ENCODE measurements around the gene CROCC2.
A peak's percentile ranks its signal among the peaks of the same experiment; 100 is the strongest.

Gene CROCC2

DNA sequence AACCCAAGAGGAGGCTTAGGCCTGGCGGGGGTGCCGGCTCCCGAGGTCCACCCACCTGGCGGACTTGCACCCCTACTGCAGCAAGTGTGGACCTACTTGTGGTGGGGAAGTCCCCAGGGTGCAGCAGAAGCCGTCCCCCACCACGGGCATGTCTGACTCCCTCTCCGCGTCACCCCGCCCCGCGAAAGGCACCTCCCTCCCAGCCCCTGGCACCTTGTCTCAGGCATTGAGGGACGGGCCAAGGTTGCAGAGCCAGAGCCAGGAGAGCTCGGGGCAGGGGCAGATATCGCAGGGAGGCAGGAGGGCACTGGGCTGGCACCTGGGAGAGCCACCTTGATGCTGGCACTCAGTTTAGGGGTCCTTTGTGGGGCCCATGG lies 19.0 kb downstream of the CROCC2 start:
- no peak for DNase-seq

DNA sequence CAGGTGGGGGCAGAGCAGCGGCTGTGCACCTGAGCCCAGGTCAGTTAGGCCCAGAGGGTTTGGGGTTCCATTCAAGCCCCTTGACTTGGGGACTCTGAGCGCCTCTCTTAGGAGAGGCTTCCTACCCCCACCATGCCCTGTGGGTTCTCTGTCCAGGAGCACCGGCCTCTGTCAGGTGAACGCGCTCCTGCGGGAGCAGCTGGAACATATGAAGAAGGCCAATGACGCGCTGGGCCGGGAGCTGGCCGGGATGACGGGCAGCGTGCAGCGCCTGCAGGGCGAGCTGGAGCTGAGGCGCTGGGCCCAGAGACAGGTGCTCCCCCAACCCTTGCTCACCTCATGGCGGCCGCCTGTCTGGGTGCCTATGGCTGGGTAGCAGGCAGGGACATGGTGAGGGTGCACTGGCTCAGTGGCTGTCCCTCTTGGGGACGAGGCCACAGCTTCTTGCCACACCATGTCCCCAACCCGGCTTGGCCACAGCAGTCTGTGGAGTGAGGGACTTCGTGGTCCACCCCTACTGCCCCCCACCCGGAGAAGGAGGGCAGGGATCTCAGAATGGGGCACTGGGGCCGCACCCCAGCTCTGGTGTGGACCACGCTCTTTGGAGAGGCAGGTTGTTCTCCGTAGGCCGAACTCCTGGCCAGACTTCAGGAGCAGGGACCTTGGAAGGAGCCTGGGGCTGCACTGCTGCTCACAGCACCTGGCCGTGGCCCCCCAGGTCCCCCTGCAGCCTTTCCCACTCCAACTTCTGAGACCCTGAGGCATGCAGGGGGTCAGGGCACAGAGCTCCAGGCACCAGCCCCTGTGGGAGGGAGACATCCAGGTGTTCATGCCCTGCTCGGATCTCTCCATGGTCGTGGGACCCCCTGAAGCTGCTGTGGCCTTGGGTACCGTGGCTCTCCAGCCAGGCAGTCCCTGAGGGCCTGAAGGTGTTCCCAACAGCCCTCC lies 19.7 kb downstream of the CROCC2 start:
- DNase-seq: no peak

DNA sequence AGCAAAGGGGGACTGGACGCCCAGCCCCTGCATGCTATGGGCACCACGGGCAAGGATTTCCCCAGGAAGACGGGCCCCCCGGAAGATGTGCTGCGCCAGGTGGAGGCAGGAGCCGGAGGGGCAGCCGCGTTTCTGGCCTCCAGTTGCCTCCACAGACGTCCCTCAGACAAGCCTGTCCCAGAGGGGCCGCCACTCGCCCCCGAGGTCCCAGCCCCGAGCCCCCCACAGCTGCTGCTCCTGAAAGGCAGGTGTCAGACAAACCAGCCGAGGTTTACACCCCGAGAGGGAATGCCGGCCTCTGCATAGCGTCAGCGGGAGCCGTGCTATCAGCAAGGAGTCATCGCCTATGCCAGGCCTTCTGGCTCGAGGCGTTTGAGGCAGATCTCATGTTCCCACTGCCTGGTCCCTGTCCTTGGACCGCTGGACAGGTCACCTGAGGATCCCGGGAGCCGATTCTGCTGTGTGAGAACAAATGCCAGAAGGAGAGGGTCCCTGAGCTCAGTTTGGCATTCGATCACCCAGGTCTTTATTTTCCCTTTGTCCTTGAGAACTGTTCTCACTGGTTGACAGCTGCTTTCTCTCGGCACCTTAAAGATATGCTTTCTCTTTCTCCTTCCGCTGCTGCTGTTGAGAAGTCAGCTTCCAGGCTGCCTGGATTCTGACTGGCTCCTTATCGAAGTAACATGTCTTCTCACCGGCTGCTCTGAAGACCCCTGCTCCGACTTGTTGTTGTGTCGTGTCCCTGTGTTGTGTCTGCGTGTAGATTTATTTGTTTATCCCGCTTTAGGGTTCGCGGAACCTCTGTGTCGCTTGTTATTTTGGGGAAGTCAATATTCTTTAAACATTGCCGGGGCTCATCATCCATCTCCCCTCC lies 20.6 kb downstream of the CROCC2 start:
- no peak for DNase-seq

DNA sequence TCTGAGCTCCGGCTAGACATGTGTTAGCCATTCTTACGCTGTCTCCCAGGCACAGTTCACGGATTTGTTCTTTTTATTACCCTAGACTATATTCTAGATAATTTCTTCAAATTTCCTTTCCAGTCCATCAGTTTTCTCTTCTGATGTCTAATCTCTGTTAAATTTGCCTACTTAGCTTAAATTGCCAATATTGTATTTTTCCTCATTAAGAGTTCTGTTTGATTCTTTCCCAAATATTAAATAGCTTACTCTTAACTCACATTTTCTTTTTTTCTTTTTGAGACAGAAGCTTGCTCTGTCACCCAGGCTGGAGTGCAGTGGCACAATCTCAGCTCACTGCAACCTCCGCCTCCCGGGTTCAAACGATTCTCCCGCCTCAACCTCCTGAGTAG lies 21.2 kb downstream of the CROCC2 start:
- DNase-seq: no peak

DNA sequence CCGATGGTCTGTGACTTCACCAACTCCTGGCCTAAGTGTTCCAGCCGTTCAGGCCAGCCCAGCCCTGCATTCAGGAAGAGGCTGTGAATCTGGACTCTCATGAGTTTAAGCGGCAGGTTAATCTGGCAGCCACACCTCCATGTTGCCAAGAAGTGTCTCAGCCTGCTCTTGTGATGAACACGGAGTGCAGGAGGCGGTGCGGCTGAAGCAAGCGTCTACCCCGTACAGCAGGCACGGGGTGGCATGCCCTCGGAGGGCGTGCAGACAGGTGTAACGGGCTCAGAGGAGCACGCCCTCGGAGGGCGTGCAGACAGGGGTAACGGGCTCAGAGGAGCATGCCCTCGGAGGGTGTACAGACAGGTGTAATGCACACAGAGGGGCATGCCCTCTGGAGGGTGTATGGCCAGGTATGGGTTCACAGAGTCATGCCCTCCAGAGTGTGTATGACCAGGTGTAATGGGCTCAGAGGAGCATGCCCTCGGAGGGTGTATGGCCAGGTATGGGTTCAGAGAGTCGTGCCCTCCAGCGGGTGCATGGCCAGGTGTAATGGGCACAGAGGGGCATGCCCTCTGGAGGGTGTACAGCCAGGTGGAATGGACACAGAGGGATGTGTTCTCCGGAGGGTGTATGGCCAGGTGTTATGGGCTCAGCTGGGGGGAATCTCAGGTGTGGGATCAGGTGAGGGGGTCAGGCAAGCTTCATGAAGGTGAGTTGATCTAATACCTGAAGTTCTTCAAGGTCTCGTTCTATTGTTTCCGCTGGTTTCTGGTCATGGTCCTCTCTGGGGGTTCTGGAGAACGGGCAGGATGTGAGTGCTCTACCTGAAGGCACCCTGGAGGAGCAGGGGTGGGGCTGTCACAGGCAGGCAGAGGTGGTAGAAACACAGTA lies 22.6 kb downstream of the CROCC2 start:
- DNase-seq: no peak

DNA sequence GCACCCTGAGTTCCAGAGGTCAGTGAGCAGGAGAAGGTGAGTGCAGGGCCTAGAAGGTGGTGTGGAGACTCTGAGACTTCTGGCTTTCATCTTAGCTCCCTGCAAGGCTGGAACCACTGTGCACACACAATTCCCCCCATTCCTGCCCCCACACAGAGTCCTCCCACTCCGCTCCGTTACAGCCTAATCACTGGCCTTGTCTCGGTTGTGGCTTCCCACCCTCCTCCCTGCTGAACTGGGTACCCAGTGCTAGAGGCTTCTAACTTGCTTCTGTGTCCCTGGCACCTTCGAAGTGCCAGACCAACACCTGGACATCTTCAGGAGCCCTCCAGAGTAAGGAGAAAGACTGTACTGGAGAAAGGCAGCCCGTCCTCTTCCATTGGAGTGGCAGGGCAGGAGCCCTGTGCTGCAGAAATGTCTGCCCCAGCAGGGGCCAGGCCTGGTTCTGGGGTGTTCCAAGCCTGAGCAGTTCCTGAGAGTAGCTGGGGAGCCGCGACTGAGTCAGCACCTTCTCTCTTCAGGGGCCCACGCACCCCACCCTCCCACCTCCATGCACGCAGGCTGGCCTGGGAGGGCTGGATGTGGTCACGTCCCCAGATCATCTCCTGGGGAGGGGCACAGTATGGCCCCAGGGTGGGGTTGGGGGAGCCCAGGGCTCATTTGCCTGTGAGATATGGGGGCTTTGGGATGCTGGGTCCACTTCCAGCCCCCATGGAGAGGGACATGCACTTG lies 23.4 kb downstream of the CROCC2 start:
- no peak for DNase-seq

DNA sequence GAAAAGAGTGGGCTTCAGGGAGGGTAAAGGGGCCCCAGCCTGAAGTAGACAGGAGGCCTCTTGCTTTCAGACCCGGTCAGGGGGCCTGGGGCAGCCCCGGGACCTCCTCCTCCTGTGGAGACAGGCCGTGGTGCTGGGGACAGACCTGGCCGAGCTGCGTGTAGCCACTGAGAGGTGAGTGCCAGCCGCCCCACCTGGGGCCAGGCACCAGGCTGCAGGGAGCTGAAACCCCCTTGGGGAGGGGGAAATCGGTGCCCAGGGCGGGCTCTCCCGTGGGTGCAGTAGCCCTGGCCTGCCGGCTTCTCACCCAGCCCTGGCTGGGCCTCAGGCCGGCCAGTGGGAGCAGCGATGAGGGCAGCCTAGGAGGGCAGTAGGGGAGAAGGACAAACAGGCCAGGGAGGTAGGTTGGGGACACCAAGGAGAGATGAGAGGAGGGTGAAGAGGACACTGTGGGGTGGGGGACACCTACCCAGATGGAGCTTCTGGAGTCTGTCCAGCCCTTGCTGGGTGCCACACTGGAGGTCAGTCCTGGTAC lies 24.0 kb downstream of the CROCC2 start:
- DNase-seq: no peak

DNA sequence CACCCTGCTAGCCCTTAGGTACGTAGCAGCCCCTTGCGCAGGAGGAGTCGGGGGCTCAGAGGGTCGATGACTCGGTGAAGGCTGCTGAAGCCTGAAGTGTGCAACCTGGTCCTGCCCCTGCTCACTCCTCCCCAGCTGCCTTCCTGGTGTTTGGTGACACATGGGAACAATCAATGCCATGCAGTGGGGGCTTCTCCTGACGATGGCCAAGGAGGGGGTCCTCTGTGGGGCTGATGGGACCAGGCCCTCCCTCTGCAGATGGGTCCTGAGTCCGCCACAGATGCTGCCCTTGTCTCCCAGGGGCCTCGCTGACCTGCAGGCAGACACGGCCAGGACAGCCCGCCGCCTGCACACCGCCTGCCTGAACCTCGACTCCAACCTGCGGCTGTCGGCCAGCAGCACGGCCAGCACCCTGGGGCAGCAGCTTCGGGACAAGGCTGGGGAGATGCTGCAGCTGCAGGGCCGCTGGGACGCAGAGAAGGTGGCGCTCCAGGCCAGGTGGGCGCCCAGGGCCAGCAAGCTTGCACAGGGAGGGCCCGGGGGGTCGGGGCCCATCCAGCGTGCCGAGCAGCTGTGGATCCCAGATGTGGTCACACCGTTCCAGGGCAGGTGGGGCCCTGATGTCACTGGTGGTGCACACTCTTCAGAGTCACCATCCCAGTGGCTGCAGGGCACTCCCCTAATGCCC lies 24.6 kb downstream of the CROCC2 start:
- no peak for DNase-seq

DNA sequence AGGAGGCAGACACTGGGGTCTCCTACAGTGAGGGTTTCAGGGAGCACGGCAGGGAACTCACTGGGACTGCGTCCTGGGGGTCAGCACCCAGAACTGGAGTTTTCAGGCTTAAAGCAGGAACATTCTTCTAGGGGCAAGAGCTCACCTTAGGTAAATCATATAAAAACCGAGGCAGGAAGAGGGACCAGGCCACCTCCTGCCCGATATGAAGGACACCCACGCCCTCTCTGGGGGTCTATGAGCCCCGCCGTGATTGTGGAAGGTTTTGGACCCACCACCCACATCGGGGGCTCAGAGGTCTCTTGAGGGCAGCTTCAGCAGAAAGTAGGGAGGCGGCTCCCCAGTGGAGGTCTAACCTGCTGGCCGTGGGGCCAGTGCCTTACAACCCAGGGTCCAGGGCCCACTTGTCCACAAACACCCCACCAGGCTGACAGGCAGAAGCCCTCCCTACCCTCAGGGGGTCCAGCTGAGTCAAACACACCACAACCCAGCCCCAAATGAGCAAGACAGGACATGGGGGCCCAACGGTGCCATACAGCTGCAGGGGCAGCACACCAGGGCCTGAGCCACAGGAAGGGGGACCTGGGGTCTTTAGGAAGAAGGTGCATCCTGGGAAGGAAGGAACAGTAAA lies 25.3 kb downstream of the CROCC2 start:
- no peak for DNase-seq

DNA sequence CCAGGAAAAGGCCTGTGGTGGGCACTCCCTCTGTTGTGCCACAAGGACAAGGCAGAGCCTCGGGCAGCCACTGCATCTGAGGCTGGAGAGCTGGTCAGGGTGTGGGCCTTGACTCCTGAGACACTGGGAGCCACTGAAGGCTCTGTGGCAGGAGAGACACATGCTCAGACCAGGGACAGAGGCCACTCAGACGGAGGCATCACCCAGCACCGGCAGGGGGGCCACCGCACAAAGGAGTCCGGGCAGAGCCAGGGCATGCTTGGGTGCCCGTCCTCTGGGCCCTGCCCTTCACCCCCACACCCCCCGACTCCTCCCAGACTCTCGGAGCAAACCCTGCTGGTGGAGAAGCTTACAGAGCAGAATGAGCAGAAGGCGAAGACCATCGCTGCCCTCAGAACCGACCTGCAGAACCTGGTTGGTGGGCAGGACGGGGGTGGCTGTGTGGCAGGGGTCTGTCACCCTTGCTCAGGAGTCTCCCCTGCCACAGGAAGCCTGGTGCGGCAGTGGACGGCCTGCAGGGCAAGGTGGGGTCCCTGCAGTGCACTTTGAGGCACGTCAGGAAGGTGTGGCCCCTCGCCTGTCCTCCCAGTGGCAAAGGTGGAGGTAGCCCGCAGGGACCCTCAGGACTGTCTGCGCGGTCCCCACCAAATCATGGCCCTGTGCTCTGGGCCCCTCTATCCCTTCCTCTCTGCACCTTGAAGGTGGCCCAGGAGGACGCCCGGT lies 26.0 kb downstream of the CROCC2 start:
- DNase-seq: no peak

DNA sequence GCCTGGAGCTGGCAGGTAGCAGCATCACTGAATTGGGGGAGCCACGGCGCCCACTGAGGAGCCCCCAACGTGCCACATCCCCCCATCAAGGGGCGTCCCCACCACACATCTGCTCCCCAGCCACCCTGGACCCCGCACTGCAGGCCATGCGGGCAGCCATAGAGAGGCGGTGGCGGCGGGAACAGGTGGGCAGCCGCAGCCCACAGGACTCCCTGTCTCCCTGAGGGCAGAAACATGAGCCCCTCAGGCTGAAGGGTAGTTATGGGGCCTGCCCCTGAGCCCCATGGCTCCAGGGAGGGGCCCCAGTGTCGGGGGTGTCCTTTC lies 26.6 kb downstream of the CROCC2 start:
- DNase-seq: no peak

DNA sequence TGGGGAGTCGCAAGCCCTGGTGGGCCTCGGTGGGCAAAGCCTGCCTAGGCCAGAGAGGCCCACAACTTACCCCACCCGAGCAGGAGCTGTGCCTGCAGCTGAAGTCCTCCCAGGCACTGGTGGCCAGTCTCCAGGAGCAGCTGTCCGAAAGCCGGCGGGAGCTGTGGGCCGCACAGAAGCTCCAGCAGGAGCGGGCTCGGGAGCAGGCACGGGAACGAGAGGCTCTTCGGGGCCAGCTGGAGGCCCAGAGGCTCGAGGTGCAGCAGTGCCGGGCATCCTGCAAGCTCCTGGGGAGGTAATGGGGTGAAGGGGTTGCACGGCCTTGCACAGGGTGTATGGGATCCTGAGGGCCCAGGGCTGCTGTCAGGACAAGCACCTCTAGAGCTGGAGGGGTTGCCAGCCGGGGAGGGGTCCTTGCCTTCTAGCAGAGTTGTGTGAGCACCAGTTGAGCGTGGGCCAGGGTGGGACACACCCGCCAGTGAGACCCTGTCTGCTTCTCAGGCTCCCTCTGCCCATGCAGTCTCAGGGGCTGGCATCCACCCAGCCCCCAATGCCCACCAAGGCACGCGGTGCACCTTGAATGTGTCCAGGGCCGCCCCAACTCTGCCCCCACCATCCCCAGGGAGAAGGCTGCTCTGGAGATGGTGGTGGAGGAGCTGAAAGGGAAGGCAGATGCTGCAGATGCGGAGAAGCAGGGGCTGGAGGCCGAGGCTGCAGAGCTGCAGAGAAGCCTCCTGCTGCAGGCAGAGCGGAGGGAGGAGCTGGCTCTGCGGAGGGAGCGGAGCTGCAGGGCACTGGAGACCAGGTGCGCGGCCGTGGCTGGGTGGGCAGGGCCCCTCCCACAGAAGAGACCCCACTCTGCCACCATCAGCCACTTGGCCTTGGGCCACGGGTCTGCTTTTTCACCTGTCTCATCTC lies 27.2 kb downstream of the CROCC2 start:
- DNase-seq: no peak

DNA sequence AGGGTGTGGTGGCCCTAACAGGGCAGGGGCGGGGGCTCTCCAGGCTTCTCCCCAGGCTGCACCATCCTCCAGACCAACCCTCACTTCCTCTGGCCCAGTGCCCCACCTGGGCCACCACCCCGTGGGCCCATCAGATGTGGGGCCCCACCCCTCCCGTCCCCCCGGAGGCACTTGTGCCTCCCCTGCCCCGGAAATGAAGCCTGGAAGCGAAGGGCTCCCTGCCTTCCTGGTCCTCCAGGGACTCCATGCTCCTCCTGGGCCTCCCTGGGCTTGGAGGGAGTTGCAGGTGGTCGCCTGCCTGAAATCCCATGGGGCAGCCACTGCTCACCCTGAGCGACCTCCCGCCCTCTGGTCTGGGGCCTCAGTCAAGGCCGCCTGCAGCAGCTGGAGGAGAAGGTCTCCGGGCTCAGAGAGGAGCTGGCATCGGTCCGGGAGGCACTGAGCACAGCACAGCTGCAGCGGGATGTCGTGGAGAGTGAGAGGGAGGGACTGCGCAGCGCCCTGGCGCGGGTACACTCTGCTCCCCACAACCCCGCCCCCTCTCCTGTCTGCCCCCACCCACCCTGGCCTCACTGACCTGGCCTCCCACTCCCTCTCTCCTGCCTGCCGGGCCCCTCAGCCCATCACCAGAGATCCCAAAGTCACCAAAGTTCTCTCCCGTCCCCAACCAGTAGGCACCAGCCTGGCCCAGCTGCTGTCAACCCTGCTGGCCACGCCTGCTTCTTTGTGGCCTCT lies 28.0 kb downstream of the CROCC2 start:
- no peak for DNase-seq

DNA sequence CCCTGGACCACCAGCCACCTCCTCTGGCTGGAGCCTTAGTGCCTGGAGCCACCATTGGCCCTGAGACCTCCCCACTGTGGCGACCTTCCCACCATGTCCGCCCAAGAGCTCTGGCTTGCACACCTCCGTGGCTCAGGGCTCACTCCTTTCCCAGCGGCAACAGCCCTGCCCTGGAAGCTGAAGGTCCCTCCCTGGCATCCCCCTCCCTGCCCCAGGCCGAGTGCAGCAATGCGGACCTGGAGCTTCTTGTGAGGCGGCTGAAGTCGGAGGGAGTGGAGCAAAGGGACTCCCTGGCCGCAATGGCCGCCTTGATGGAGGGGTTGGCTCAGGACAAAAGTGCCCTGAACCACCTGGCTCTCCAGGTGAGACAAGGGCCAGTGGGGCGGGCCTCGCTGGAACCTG lies 28.6 kb downstream of the CROCC2 start:
- no peak for DNase-seq

DNA sequence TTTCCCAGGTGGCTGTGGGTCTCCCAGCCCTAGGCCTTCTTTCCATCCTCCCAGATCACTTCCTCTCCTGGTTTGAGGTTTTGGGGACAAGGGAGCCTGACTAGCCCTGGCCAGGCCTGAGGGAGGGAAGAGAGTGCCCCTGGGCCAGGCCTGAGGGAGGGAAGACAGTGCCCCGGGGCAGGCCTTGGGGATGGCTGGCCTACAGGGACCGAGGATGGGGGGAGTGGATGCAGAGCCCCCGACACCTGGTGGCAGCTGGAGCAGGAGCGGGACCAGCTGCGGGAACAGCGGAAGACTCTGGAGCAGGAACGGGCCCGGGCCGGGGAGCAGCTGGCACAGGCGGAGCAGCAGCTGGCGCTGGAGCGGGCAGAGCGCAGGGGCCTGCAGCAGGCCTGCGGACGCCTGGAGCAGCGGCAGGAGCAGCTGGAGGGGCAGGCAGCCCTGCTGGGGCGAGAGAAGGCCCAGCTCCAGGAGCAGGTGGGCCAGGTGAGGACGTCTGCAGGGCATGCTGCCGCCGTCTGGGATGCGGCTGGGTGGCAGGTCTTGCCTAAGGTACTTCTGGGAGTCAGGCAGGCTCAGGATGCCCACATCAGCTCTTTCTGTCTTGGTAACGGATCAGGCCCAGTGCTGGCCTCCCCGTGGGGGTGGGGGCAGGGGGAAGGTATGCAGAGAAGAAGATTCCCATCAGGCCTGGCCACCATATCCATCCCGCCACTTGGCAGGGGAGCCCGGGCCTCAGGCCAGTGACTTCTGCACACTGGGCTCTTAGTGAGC lies 29.2 kb downstream of the CROCC2 start:
- no peak for DNase-seq

DNA sequence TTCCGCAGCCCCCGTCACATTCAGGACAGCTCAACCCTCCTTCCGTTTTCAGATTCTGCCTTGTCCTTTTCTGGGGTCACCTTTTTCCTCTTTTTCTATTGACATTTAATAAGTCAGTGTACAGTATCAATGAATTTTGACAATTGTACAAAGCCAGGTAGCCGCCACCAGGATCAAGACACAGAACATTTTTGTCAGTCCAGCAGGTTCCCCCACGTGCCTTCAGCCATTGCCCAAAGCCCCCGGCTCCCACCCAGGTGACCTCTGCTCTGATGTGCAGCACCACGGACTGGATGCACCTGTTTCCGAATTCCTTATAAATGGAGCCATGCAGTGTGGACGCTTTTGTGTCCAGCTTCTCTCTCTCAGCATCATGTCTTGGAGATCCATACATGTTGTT lies 30.0 kb downstream of the CROCC2 start:
- DNase-seq: no peak

DNA sequence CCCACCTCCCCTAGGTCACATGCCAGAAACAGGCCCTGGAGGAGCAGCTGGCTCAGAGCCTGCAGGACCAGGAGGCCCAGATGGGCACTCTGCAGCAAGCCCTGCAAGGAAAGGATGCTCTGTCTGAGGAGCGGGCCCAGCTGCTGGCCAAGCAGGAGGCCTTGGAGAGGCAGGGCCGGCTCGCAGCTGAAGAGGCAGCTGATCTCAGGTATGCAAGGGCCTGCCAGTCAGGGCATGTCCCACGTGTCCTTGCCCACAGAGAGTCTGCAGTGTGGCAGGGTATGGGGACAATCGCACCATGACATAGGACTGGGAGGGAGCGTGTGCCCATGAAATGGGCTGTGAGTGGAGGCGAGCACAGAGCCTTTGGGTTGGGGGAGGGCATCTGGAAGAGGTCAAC lies 39.9 kb downstream of the CROCC2 start:
- DNase-seq: peak in 1 of 3 experiments; percentile 3

DNA sequence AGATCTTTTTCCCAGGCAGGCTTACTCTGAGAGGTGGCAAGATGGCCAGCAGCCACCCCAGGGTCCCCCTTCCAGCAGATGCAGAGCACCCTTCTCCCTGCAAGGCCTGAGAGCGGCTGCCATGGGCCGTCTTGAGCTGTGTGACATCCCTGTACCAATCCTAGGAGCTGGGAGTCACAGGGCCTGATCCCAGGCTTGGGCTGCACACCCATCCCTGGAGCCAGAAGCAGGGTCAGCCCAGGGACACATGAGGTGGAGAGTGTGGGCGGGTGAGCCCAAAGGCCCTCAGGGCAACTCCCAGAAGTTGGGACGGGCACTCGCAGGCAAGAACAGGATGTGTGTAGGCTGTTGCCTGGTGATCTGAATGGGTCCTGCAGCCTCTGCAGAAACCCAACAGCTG lies 40.5 kb downstream of the CROCC2 start:
- DNase-seq: no peak
